Activated CD4-positive, alpha-beta T cell treated with anti-CD3 and anti-CD28 coated beads, Interleukin-2, amount 50 U/mL, for 48 hours (primary cell): ENCODE data around the gene DZIP3.
A peak's percentile ranks its signal among the peaks of the same experiment; 100 is the strongest.
"Not testable (repeated sequence)": the region's sequence is repeated elsewhere in the genome, so short reads cannot be mapped to it uniquely, and the experiment has no call there.

Experiments used
- DNase-seq, 2 experiments: peaks; one replicate each; pipeline ENCODE4 v3.0.0-alpha.2; 2020

The DZIP3 gene

DNA sequence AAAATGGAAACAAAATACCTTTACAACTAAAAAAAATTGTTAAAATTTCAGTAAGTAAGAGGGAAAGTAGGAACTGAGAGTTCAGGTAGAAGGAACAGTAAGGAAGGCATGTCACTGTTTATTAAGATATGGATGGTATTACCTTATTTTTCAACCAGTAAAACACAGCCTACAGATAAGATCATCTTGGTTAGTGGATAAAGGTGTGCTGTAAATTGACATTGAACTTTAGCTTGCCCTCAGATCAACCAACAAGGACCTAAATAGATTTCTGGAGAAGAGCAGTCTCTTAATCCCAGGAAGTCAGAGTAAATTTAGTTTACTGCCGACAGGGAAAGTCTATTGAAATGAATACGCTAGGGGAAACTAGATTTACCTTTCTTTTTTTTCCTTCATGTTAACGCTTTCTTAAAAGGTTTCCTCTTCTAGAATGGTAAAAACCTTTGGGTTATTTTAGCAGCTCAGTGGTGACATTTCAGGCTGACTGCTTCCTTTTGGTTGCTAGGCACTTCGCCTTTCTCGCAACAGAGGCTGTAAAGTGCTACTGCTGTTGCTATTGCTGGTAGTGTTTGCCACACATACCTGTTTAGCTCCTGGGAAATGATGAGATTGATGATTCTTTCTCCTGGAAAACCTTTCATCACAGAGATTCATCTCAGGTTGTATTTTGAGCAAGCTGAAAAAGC lies 12.9 kb downstream of the DZIP3 start:
- no peak for DNase-seq

DNA sequence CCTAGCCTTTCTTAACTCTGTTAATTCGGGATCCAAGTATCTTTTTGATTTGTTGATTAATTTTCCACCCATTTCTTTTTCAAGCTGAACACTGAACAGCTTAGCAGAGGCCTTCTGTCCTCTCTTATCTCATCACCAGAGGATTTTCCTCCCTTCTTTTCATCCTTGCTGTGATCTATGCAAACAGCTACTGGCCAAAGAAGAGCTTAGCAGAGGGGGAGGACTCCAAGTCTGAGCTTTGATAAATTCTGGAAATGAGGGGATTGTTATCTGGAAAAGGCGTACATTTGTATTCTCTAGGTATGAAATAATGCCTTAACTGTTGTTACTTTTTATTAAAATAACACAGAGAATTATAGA lies 13.4 kb downstream of the DZIP3 start:
- no peak for DNase-seq

DNA sequence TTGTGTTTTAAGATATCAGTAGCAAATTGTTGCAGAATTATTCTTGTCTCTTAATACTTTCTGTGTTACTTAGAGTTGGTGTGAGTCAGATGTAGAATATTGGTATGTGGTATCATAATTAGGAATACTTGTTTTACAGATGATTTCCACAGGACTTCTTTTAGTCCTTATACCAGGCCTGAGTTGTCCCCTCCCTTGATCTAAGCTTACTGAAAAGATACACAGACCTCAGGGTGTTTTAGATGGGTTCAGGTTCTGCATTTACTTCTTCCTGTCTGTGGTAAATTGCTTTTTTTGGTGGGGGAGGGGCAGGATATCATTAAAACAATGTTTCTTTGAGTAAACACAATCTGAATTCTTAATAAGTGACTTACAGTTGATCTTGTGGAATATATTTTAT lies 14.2 kb downstream of the DZIP3 start:
- DNase-seq = no peak

DNA sequence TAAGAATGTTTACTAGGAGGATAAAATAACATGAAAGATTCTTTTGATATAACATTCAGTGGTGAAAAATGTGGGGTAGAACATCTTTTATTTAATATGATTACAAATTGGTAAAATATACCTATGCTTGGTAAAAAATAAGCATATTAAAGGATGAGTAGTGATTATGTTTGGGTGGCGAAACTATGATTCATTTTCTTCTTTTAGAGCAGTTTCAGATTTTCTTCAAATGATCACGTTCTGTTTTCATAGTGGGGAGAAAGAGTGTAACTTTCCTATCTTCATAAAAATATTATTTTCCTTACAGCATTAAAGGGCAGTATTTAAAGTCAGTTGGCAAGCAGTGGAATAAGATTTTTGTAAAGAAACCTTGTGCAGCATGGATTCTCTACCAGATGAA lies 15.5 kb downstream of the DZIP3 start:
- DNase-seq = no peak

DNA sequence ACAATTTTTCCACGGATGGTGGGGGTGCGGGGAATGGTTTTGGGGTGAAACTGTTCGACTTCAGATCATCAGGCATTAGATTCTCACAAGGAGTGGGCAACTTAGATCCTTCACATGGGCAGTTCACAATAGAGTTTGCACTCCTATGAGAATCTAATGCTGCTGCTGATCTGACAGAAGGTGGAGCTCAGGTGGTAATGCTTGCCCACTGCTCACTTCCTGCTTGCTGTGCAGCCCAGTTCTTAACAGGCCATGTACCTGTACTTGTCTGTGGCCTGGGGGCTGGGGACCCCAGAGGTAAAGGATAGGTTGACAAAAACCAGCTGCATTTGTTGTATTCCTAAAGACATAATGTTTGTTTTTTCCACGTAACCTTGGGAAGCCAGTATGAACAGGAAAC lies 16.0 kb downstream of the DZIP3 start:
- no peak for DNase-seq

DNA sequence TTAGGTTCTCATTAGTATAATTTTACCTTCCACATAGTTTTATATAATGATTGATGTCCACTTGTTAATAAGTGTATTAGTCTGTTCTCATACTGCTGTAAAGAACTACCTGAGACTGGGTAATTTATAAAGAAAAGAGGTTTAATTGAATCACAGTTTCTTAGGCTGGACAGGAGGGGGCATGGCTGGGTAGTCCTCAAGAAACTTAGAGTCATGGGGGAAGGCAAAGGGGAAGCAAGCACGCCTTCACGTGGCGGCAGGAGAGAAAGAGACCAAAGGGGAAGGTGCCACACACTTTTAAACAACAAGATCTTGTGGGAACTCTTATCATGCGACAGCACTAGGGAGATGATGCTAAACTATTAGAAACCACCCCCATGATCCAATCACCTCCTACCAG lies 19.2 kb downstream of the DZIP3 start:
- no peak for DNase-seq

DNA sequence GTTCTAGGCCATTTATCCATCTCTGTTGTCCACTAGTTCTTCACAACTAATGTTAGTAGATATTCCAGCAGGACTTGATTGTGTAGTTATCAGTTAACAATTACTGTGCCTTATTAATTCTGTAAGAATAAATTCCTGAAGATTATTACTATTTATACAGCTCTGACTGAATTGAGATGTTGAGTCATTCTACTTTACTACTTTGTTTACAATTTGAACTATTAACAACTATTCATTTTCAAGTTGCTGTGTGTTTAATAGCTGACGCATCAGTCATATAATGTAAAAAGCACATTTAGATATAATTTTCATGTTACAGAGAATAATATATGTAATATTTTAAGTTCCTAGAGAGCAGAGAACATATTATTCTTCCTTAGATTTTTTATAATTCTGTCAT lies 21.1 kb downstream of the DZIP3 start:
- no peak for DNase-seq

DNA sequence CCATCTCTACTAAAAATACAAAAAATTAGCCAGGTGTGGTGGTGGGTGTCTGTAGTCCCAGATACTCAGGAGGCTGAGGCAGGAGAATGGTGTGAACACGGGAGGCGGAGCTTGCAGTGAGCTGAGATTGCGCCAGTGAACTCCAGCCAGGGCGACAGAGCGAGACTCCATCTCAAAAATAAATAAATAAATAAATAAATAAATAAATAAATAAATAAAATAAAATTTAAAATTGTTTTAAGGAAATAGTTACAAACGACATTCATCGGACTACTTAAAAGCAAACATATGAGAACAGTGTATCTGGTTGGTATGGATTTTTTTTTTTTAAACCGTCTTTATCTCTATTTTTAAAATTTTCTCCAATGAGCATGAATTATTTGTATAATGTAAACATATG lies 26.6 kb downstream of the DZIP3 start:
- not testable (repeated sequence) for DNase-seq

DNA sequence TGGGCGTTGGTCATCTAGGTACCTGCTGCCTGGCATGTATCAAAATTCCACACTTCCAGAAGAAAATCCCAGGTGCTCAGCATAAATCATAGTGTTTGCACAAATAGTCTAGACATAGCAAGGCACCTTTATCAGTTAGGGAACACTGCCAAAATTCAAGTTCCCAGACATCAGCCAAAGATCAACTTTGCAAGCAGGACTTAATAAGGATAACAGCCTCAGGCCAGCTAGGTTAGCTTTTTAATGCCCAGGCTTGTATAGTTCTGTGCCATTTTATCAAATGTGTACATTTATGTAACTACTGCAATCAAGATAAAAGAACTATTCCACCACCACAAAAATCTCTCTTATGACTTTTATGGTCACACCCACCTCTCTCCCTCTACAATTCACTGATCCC lies 30.7 kb downstream of the DZIP3 start:
- no peak for DNase-seq

DNA sequence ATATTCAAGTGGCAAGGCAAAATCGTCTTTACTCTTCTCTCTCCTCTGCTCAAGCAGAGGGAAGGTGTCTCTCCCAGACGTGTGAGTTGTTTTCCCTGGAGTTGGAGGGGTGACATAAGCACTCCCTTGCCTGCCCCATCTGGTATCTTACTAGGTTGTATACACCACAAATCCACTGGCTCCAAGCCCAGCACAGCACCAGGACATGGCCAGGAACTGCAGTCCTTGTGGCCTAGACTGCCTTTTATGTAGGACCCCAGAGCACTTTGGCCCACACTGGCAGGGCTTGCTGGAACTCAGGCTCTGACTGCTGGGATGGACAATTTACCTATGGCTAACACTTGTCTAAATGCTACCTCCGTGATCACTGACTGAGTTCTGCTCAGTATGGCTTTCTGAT lies 34.0 kb downstream of the DZIP3 start:
- no peak for DNase-seq

DNA sequence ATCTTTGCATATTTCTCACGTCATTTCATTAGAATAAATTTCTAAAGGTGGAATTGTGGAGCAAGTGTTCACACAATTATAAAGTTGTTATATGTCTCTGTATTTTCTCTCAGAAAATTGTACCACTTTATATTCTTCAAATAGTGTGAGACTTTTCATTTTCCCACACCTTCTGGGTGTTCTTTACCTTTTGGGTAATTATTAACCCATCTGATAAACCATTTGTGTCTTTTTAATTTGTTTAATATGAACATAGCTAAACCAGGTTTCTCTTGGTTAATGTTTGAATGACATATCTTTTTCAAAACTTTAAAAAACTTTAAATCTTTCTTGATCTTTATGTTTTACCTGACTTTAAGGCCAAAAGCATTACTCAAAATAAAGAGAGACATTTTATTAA lies 40.5 kb downstream of the DZIP3 start:
- DNase-seq = no peak

DNA sequence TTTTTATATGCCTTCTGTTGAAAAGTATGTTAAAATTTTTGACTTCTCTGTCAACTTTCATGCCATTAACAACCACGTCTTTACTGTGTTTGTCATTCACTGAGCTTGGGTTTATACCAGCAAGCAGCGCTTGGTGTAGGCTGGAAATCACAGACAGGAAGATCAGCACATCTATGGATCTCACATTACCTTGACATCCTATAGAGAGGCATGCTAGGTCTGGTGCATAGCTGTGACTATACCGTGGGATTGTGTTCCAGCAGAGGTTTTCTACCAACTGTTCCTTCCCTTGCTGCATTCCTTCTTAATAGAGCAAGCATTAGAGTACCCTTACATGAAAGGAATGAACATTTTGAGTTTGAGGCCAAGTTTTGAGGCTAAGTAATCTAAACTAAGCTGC lies 53.0 kb downstream of the DZIP3 start:
- no peak for DNase-seq

DNA sequence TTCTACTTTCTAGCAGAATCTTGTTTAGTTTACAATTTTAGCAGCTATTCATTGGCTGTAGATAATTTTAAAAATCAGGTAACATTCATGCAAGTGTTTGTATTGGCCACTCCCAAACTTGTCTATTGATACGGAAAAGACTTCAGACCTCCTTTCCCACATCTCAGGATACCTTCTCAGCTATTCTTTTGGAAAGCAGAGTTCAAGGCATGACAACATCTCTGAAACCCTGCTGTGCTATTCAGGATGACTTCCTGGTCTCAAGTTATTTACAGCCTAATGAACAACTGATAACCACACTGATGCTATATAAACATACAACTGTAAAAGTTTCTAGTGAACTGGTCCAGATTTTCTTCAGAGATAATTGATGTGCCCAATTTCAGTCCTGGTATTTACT lies 55.8 kb downstream of the DZIP3 start:
- DNase-seq = no peak

DNA sequence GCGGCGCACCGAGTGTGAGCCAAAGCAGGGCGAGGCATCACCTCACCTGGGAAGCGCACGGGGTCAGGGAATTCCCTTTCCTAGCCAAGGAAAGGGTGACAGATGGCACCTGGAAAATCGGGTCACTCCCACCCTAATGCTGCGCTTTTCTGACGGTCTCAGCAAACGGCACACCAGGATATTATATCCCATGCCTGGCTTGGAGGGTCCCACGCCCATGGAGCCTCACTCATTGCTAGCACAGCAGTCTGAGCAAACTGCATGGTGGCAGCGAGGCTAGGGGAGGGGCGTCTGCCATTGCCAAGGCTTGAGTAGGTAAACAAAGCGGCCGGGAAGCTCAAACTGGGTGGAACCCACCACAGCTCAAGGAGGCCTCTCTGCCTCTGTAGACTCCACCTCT lies 66.1 kb downstream of the DZIP3 start:
- DNase-seq = not testable (repeated sequence)

DNA sequence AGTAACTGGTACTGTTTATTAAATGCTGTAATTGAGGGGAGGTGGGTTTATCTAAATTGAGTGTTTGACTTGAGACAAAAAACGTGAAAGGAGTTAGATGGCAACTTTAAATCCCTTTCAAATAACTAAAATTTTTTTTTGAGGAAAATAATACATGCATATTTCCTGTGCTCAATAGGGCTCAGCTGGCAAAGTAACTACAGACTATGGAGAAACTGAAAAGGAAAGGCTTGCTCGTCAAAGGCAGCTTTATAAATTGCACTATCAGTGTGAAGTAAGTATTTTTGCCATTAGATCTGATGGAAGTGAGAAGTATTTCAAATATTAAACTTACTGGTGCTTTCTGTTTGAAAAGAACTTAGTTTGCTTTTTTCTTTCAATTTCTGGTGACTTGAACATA lies 72.2 kb downstream of the DZIP3 start:
- no peak for DNase-seq

DNA sequence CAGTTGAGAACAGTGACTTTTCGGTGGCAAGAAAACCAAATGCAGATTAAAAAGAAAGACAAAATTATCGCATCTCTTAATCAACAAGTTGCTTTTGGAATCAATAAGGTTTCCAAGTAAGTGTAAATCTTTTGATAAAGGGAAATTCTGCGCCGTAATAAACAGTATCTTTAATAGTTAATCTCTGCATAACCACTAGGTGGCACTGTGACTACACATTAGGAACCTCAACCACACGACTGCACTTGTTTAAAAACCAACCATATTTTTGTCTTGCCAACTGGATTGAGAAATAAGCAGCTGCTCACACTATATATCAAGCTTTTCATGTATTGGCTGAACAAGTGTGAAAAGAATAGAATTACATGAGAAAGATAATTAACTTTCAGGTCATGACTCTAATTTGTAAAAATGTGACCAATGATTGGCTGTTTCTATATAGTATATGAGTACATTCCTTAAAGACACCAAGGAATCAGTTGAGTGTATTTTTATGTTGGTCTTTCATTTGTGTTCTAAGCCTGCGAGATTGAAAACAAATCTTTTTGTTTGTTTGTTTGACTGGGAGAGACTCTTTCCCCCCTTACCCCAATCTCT lies 72.7 kb downstream of the DZIP3 start:
- peak; percentile 3 to 14 for DNase-seq

DNA sequence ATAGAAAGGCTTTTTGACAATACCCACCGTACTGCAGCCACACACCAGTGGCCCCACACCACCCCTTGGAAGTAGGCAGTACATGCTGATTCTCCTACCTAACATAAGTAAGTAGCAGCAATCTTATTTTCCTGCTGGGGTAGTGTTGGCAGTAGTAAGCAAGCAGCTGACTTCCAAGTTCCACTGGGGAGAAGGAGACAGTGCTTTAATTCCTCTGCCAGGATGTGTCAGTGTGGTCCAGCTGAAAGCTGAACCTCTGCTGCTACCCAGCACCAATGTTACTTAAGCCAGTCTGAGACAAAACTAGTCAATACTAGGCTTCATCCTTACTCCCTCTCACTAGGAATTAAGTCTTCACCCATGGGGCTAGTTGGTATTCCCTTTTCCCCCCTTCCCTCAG lies 74.7 kb downstream of the DZIP3 start:
- no peak for DNase-seq

DNA sequence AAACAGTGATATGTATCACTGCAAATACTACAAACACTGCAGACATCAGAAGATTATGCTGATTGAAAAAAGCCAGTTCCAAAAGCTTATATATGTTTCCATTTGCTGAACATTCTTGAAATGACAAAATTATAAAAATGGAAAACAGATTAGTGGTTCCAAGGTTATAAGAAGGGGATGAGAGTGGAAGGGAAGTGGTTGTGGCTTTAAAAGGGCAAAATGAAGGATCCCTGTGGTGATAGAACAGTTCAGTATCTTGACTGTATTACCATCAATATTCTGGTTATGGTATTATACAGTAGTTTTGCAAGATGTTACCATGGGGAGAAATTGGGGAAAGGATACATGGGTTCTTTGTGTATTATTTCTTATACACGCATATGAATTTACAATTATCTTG lies 77.8 kb downstream of the DZIP3 start:
- no peak for DNase-seq

DNA sequence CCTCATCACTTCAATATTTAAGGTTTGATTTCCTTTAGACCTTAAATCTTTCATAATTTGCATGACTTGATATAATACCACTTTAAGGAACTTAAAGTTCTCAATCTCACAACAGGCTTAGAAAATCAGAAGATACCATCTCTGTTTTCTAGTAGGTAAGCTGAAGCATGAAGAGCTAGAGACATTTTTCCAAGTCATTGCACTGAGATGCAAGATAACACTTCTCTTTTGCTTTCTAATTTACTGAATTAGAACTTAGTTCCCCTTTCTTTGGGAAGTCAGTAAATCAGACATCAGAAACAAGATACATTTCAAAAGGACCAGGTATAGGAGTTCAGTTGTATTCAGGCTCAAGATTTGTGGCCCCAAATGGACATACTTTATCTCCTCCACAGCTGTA lies 79.7 kb downstream of the DZIP3 start:
- DNase-seq = no peak

DNA sequence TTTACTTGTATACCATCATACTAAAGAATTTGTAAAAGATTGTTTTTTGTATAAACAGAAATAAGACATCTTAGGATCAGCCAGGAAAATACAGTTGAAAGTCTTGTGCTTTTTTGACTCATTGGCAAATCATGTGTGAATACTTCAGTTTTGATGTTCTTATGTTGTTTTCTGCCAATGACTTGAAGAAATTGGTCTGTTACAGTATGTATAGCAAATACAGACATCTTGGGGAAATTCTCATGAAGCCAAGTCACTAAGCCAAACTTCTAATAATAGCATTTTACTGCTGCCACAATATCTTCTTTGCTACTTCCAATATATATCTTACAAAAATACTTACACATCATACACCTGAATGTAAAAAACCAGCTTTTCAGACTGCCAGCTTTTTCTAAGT lies 83.2 kb downstream of the DZIP3 start:
- no peak for DNase-seq

DNA sequence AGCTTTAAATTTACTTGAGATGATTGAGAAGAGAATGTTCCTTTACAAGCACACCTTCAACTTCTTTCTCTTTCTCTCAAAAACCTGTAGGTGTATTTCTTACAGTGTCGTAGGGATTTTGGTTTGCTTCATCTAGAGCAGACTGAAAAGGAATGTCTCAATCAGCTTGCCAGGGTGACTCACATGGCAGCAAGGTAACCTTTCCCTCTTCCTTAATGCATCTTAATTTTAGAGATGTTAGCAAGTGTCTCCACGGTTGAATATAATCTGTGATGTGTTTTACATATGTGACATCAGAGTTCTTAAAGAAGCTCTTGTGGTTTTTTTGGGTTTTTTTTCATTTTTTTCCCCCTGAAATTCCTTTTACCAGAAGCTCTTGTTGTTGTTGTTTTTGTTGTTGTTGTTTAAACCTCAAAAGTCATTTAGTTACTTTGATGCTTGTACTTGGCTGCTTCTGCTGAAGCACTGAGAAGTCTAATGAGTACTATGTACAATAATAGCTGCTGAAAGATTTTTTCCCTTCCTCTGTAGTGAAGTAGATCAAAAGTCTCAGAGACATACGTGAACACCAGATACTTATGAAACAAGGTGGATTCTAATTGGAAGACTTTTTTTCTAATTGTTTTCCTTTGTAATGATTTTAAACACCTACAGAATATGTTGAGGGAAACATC lies 84.6 kb downstream of the DZIP3 start:
- no peak for DNase-seq

DNA sequence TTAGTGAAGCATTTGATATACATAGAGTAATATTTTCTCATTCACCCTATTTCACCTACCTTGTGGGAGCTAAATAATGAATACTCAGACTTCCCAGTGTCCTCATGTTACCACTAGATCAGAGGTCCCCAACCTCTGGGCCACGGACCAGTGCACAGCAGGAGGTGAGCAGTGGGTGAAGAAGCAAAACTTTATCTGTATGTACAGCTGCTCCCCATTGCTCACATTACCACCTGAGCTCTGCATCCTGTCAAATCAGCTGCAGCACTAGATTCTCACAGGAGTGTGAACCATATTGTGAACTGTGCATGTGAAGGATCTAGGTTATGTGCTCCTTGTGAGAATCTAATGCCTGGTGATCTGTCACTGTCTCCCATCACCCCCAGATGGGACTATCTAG lies 88.3 kb downstream of the DZIP3 start:
- no peak for DNase-seq

DNA sequence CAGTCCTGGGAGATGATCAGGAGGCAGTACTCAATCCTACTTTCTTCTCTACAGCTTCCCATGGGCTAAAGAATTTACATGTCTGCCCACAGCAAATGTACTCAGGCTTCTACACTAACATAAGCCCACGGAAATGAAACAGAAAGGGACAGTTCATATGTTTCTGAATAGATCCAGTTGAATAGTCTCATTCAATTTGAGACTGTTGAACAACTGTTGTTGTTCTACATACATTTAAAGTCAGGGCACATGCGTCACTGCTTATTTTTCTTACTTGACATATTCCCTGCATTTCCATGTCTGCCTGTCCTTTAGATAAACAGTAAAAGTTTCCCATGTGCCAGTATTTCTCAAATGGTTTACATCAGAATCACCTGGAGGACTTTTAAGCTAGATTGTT lies 102.8 kb downstream of the DZIP3 start:
- not testable (repeated sequence) for DNase-seq

DNA sequence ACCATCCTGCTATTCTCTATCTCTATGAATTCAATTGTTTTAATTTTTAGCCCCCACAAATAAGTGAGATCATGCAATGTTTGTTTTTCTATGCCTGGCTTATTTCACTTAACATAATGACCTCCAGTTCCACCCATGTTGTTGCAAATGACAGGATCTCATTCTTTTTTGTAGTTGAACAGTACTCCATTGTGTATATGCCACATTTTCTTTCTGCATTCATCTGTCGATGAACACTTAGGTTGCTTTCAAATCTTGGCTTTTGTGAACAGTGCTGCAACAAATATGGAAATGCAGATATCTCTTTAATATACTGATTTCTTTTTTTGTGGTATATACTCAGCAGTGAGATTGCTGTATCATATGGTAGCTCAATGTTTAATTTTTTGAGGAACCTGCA lies 108.9 kb downstream of the DZIP3 start:
- DNase-seq = no peak

DNA sequence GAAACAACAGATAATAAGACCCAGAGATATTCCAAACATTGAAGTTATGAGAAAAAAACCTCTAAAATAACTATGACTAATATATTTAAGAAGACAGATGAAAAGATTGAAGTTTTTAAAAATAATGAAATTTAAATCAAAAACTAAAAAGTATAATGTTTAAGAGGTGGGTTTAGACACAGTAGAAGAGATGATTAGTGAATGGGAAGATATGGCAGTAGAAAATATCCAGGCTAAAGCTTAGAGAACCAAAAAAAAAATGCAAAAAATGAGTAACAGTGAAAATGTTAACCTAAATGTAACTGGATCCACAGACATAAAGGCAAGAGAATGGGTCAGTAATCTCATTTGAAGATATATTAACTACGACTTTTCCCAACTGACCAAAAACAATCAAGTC lies 115.5 kb downstream of the DZIP3 start:
- DNase-seq = no peak
